Smooth muscle cell (in vitro differentiated cells): ENCODE results near the gene MTRFR. TPM values are rescaled to one million over a fixed set of nuclear protein-coding genes. Genes with fewer than 3 reads are reported as not detected.

Source experiments
- DNase-seq: peaks from one replicate; lab custom pipeline; 2025; ENCODE audit not compliant: unreplicated experiment; lab: John Stamatoyannopoulos, UW
- H2AFZ ChIP-seq: fragments of 200-600 bp; sonication (generic); 2 replicates; pipeline ENCODE4 v1.6.0; 2016; ENCODE audit warnings: antibody characterized with exemption, low read depth, mild to moderate bottlenecking
- H3F3A ChIP-seq: fragments of 200-600 bp; sonication (generic); 2 replicates; pipeline ENCODE4 v1.6.0; 2017; ENCODE audit warnings: antibody characterized with exemption, low read depth
- H3K27ac ChIP-seq: fragments of 200-600 bp; sonication (generic); 2 replicates; pipeline ENCODE4 v1.5.1; 2016; ENCODE audit warnings: low read depth, mild to moderate bottlenecking
- H3K27me3 ChIP-seq: fragments of 200-600 bp; sonication (generic); 2 replicates; pipeline ENCODE4 v1.6.1; 2016; ENCODE audit warnings: low read depth, mild to moderate bottlenecking
- H3K36me3 ChIP-seq: fragments of 200-600 bp; sonication (generic); 2 replicates; pipeline ENCODE4 v1.5.1; 2016; ENCODE audit warnings: low read depth
- H3K4me1 ChIP-seq: fragments of 200-600 bp; sonication (generic); 2 replicates; pipeline ENCODE4 v1.5.1; 2016; ENCODE audit warnings: low read depth
- H3K4me2 ChIP-seq: fragments of 200-600 bp; sonication (generic); 2 replicates; pipeline ENCODE4 v1.6.0; 2016; ENCODE audit warnings: mild to moderate bottlenecking
- H3K4me3 ChIP-seq: fragments of 200-600 bp; sonication (generic); 2 replicates; pipeline ENCODE4 v1.5.1; 2016; ENCODE audit warnings: mild to moderate bottlenecking
- H3K79me2 ChIP-seq: fragments of 200-600 bp; sonication (generic); 2 replicates; pipeline ENCODE4 v1.6.0; 2016; ENCODE audit warnings: low read depth, mild to moderate bottlenecking
- H3K9ac ChIP-seq: fragments of 200-600 bp; sonication (generic); 2 replicates; pipeline ENCODE4 v1.6.0; 2016; ENCODE audit warnings: low read depth
- H3K9me3 ChIP-seq: fragments of 200-600 bp; sonication (generic); replicated peaks from 2 replicates; pipeline ENCODE4 v1.5.1; 2016; ENCODE audit warnings: low read depth
- H4K20me1 ChIP-seq: fragments of 200-600 bp; sonication (generic); 2 replicates; pipeline ENCODE4 v1.6.0; 2016; ENCODE audit warnings: low read depth
- CTCF ChIP-seq: fragments of 200-600 bp; sonication (generic); IDR thresholded peaks from 2 replicates; pipeline ENCODE4 v1.5.1; 2017; ENCODE audit warnings: borderline replicate concordance, mild to moderate bottlenecking, antibody characterized with exemption; ENCODE audit not compliant: insufficient read depth, poor library complexity, severe bottlenecking
- WGBS: methylation state at CpG from one replicate; pipeline ENCODE4 v1.1.7; 2016; ENCODE audit warnings: low lambda C conversion rate; 5-methylcytosine and 5-hydroxymethylcytosine counted together
- polyA plus RNA-seq: library from polyadenylated mRNA; unstranded; fragments of >200 nt; fragmentation: Nextera tagmentation; extraction: Ambion mirVana; gene quantifications from 2 replicates; pipeline ENCODE4 v1.2.1, GENCODE V29; 2016
- total RNA-seq: library from RNA; depleted of rRNA; stranded (reverse); fragments of >200 nt; gene quantifications from 2 replicates; pipeline ENCODE4 v1.2.3, GENCODE V29; 2014

The MTRFR gene
- total and polyA plus RNA-seq, 2 experiments from 2014 or later, result 9.8 to 14.5 TPM

- Histone ChIP-seq H3K9me3 (no peaks in the 10 kb centered on the region), H3K4me3 (no peak overlapping the region), H3K27ac (no peak overlapping the region), H3K4me1 (peaks cover 15% of the 10 kb centered on the region), H3F3A (peaks cover 5% of the 10 kb centered on the region), H4K20me1 (peaks cover 37% of the 10 kb centered on the region), H3K36me3 (peaks cover 4% of the 10 kb centered on the region), H3K79me2 (peaks cover 5% of the 10 kb centered on the region), H2AFZ (no peak overlapping the region), H3K27me3 (no peaks in the 10 kb centered on the region), H3K4me2 (no peak overlapping the region), H3K9ac (no peak overlapping the region)
- 72% methylated on average over 4 of the region's 4 CpGs for WGBS
- DNase-seq, result no peak
- no peak for TF ChIP-seq CTCF
Observed at GRCh38 chr12:123258593-123258992, 25.4 kb downstream of the MTRFR start.

GRCh38 chr12:123260081-123260480 lies 26.8 kb downstream of the MTRFR start:
- Histone ChIP-seq H3F3A (peaks cover 5% of the 10 kb centered on the region), H3K79me2 (peaks cover 5% of the 10 kb centered on the region), H3K9ac (no peak overlapping the region), H3K9me3 (no peaks in the 10 kb centered on the region), H3K4me3 (no peak overlapping the region), H3K27me3 (no peaks in the 10 kb centered on the region), H3K27ac (no peak overlapping the region), H3K4me1 (peaks cover 15% of the 10 kb centered on the region), H2AFZ (no peak overlapping the region), H4K20me1 (peaks cover 46% of the 10 kb centered on the region), H3K36me3 (peaks cover 4% of the 10 kb centered on the region), H3K4me2 (no peak overlapping the region)
- no peak for DNase-seq
- TF ChIP-seq CTCF, result no peak
- WGBS, result 82% methylated on average over 9 of the region's 9 CpGs

- Histone ChIP-seq H3K36me3 (peaks cover 4% of the 10 kb centered on the region), H4K20me1 (peaks cover 58% of the 10 kb centered on the region), H3K27me3 (no peaks in the 10 kb centered on the region), H3K4me3 (no peak overlapping the region), H3K79me2 (peaks cover 5% of the 10 kb centered on the region), H2AFZ (no peak overlapping the region), H3K4me2 (no peak overlapping the region), H3K9me3 (no peaks in the 10 kb centered on the region), H3K27ac (no peak overlapping the region), H3F3A (peaks cover 5% of the 10 kb centered on the region), H3K4me1 (peaks cover 15% of the 10 kb centered on the region), H3K9ac (no peak overlapping the region)
- DNase-seq, result no peak
- WGBS, result 93% methylated on average over 4 of the region's 4 CpGs
- TF ChIP-seq CTCF, result no peak
Observed at GRCh38 chr12:123261196-123261595, 28.0 kb downstream of the MTRFR start.

GRCh38 chr12:123263196-123263817 lies 30.1 kb downstream of the MTRFR start:
- H3K27me3 ChIP-seq, result no peaks in the 10 kb centered on the region
- H3K9me3 ChIP-seq, result no peaks in the 10 kb centered on the region
- H4K20me1 ChIP-seq, result peaks cover 79% of the 10 kb centered on the region
- no peak overlapping the region for H3K4me3 ChIP-seq
- H3K4me1 ChIP-seq, result peaks cover 15% of the 10 kb centered on the region
- WGBS, result 95% methylated on average over 8 of the region's 8 CpGs
- no peak for DNase-seq
- no peak for TF ChIP-seq CTCF
- H3K79me2 ChIP-seq, result peaks cover 22% of the 10 kb centered on the region
- no peak overlapping the region for H3K9ac ChIP-seq
- H3K27ac ChIP-seq, result no peak overlapping the region
- H3F3A ChIP-seq, result no peaks in the 10 kb centered on the region
- no peaks in the 10 kb centered on the region for H3K36me3 ChIP-seq
- no peak overlapping the region for H3K4me2 ChIP-seq
- H2AFZ ChIP-seq, result no peak overlapping the region
